HG03108 (cell line): ENCODE measurements around the gene FTL.

Experiments
- ATAC-seq: cut with Tn5 transposase; IDR thresholded peaks from one replicate; pipeline ENCODE4 v1.9.1; 2021; ENCODE audit warnings: moderate library complexity; ENCODE audit not compliant: unreplicated experiment

The FTL gene

DNA sequence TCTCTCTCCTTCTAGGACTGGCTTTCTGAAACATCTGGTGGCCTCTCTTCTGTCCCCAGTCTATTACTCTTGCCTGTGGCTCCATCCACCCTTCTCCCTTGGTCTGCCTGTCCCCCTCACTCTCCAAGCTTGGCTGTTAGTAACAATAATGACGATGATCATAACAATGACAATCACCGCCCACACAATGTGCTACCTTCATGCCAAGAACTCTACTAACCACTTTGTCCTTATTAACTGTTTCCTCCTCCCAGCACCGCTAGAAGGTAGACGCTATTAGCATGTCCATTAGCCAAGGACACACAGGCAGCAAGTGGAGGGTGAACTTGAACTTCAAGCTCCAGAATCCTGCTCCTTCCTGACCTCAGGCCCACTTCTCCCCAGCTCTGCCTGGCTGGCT lies 25.3 kb downstream of the FTL start:
- ATAC-seq: no peak

DNA sequence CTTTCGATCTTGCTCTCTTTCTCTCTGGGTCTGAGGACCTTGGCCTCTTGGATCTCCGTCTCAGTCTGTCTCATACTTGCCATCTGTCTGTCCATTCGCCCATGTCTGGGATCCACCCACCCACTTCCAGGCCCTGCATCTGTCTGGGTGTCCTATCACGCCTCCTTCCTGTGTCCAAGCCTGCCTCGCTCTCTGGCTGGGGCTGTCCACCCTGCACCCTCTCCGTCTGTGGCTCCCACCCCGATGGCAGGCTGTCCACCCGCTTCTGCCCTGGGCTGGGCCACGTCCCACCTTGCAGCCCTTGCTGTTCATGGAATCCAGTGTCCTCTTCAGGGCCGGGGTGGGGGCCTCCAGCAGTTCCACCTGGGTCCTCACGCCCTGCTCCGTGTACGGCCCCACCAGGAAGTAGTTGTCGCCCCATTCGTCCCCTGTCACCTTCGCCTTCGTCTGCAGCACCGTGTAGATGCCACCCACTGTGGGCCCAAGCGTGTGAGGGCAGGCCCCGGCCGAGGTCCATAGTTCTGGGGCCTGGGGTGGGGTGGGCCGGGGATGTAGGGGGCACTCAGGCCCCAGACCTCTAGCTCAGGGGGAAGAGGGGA lies 26.0 kb downstream of the FTL start:
- no peak for ATAC-seq

GRCh38 chr19:48991873-48992580 lies 26.9 kb downstream of the FTL start:
- ATAC-seq: no peak

- no peak for ATAC-seq
Measured at GRCh38 chr19:48992581-48993174, 27.6 kb downstream of the FTL start.

GRCh38 chr19:48993175-48994034 lies 28.3 kb downstream of the FTL start, which contains the start of the genes GYS1 and RUVBL2:
GYS1 (minus strand) TSS chr19:48993309; CDS start chr19:48993112, 197 bp downstream.
RUVBL2 (plus strand) TSS chr19:48993887; CDS start chr19:48993912, 25 bp downstream.
- peak; percentile 81 for ATAC-seq

- no peak for ATAC-seq
Measured at GRCh38 chr19:48994035-48994386, 28.9 kb downstream of the FTL start.

GRCh38 chr19:48997972-48998371 lies 32.9 kb downstream of the FTL start:
- ATAC-seq: no peak

- no peak for ATAC-seq
Measured at GRCh38 chr19:48999481-49000325, 34.6 kb downstream of the FTL start.

GRCh38 chr19:49004133-49004532 lies 39.0 kb downstream of the FTL start:
- no peak for ATAC-seq

- ATAC-seq: no peak
Measured at GRCh38 chr19:49004964-49005614, 40.0 kb downstream of the FTL start.

GRCh38 chr19:49006905-49007304 lies 41.8 kb downstream of the FTL start:
- no peak for ATAC-seq

DNA sequence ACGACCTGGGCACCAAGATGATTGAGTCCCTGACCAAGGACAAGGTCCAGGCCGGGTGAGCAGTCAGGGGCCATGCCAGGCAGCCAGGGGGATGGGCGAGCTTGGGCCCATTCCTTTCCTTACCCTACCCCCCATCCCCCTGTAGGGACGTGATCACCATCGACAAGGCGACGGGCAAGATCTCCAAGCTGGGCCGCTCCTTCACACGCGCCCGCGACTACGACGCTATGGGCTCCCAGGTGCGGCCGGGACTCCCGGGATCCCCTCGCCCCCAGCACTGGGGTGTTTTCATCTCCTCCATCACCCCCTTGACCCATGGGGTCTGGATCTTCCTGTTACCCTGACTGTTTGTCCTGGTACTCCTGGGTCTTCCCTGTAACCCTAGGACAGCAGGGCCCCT lies 44.7 kb downstream of the FTL start:
- ATAC-seq: no peak

GRCh38 chr19:49010453-49010852 lies 45.3 kb downstream of the FTL start:
- ATAC-seq: no peak

DNA sequence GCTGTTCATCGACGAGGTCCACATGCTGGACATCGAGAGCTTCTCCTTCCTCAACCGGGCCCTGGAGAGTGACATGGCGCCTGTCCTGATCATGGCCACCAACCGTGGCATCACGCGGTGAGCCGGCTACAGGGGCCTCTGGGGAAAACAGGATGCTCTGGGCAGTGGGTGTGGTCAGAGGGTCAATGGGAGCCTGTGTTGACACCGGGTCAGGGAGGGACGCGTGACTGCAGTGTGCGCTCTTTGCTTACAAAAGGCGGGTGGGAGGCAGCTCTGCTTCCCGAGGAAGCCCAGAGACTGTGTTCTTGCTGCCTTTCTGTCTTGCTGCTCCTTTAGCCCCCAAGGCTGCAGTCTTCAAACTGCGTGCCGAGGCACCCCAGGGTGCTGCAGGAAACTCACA lies 46.1 kb downstream of the FTL start:
- no peak for ATAC-seq

GRCh38 chr19:49014123-49014869 lies 49.2 kb downstream of the FTL start:
- ATAC-seq: no peak

DNA sequence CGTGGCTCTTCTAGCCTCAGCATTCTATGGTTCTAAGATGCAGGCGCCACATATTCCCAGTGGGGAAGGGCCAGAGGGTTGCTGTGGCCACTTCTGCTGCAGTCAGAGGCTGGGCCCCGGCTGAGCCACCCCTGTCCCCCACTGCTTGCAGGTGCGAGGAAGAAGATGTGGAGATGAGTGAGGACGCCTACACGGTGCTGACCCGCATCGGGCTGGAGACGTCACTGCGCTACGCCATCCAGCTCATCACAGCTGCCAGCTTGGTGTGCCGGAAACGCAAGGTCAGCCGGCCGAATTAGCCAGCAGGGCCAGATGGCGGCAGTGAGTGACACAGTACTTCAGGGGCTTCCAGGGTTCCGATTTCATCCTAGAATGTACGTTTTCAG lies 49.8 kb downstream of the FTL start:
- no peak for ATAC-seq

GRCh38 chr19:49016067-49016839 lies 51.1 kb downstream of the FTL start:
- ATAC-seq: no peak
